H9 (cell line): ENCODE data around the gene ENHO. TPM values are rescaled to one million over a fixed set of nuclear protein-coding genes. Genes with fewer than 3 reads are reported as not detected.

Experiments
- DNase-seq: peaks from one replicate; pipeline ENCODE4 v3.0.0-alpha.2; 2017
- H2AFZ ChIP-seq: one replicate; pipeline ENCODE4 v1.6.1; 2013; ENCODE audit warnings: mild to moderate bottlenecking, low read length, control low read depth, moderate library complexity
- H2AK5ac ChIP-seq: 2 replicates; pipeline ENCODE4 v1.6.1; 2013; ENCODE audit warnings: low read length, control low read depth, mixed read lengths; ENCODE audit not compliant: insufficient read length
- H2BK120ac ChIP-seq: one replicate; pipeline ENCODE4 v1.6.1; 2013; ENCODE audit warnings: low read depth, mild to moderate bottlenecking, low read length, control low read depth, inconsistent platforms; ENCODE audit not compliant: poor library complexity, severe bottlenecking
- H2BK12ac ChIP-seq: 2 replicates; pipeline ENCODE4 v1.6.1; 2013; ENCODE audit warnings: low read length, control low read depth, mixed read lengths, low read depth; ENCODE audit not compliant: insufficient read length
- H2BK15ac ChIP-seq: 2 replicates; pipeline ENCODE4 v1.6.1; 2013; ENCODE audit warnings: low read depth, low read length, control low read depth
- H2BK20ac ChIP-seq: one replicate; pipeline ENCODE4 v1.6.1; 2013; ENCODE audit warnings: low read depth, mild to moderate bottlenecking, low read length, control low read depth, inconsistent platforms; ENCODE audit not compliant: poor library complexity, severe bottlenecking
- H2BK5ac ChIP-seq: 2 replicates; pipeline ENCODE4 v1.6.1; 2013; ENCODE audit warnings: low read length, control low read depth, mixed read lengths; ENCODE audit not compliant: insufficient read length
- H3K14ac ChIP-seq: 2 replicates; pipeline ENCODE4 v1.6.1; 2013; ENCODE audit warnings: low read length, control low read depth; ENCODE audit not compliant: insufficient read depth
- H3K18ac ChIP-seq: 2 replicates; pipeline ENCODE4 v1.6.1; 2013; ENCODE audit warnings: low read depth, mild to moderate bottlenecking, mixed read lengths, low read length, control low read depth; ENCODE audit not compliant: insufficient read length
- H3K23ac ChIP-seq: 2 replicates; pipeline ENCODE4 v1.6.1; 2013; ENCODE audit warnings: low read length, control low read depth, mixed read lengths, low read depth; ENCODE audit not compliant: insufficient read length
- H3K23me2 ChIP-seq: 2 replicates; pipeline ENCODE4 v1.6.1; 2013; ENCODE audit warnings: low read depth, mild to moderate bottlenecking, mixed read lengths, low read length, control low read depth; ENCODE audit not compliant: insufficient read length, poor library complexity, severe bottlenecking
- H3K27ac ChIP-seq: 2 replicates; pipeline ENCODE4 v1.5.1; 2013; ENCODE audit warnings: low read length, control low read depth, mixed read lengths, low read depth; ENCODE audit not compliant: insufficient read length
- H3K27me3 ChIP-seq: 2 replicates; pipeline ENCODE4 v1.6.1; 2013; ENCODE audit warnings: low read length, control low read depth, inconsistent platforms; ENCODE audit not compliant: insufficient read depth
- H3K4ac ChIP-seq: 2 replicates; pipeline ENCODE4 v1.6.1; 2013; ENCODE audit warnings: low read depth, mild to moderate bottlenecking, control low read depth, inconsistent platforms, low read length, moderate library complexity
- H3K4me1 ChIP-seq: 2 replicates; pipeline ENCODE4 v1.6.1; 2013; ENCODE audit warnings: low read length, control low read depth, inconsistent platforms; ENCODE audit not compliant: insufficient read depth
- H3K4me2 ChIP-seq: 2 replicates; pipeline ENCODE4 v1.6.1; 2013; ENCODE audit warnings: low read length, control low read depth, mixed read lengths; ENCODE audit not compliant: insufficient read length, insufficient read depth
- H3K56ac ChIP-seq: 2 replicates; pipeline ENCODE4 v1.6.1; 2013; ENCODE audit warnings: low read depth, mild to moderate bottlenecking, mixed read lengths, low read length, control low read depth; ENCODE audit not compliant: insufficient read length
- H3K79me1 ChIP-seq: 2 replicates; pipeline ENCODE4 v1.6.1; 2013; ENCODE audit warnings: low read depth, mild to moderate bottlenecking, moderate library complexity, low read length, control low read depth, inconsistent platforms; ENCODE audit not compliant: insufficient read depth, poor library complexity, severe bottlenecking
- H3K79me2 ChIP-seq: 2 replicates; pipeline ENCODE4 v1.6.1; 2013; ENCODE audit warnings: low read length, control low read depth, inconsistent platforms; ENCODE audit not compliant: insufficient read depth
- H3K9ac ChIP-seq: 2 replicates; pipeline ENCODE4 v1.6.1; 2013; ENCODE audit warnings: low read length, control low read depth, mixed read lengths; ENCODE audit not compliant: insufficient read length; ENCODE audit errors: extremely low read depth
- H3K9me3 ChIP-seq: one replicate; pipeline ENCODE4 v1.6.1; 2013; ENCODE audit warnings: low read depth, low read length, inconsistent platforms; ENCODE audit not compliant: control insufficient read depth
- H3T11ph ChIP-seq: one replicate; pipeline ENCODE4 v1.6.1; 2013; ENCODE audit warnings: mild to moderate bottlenecking, low read length, control low read depth, inconsistent platforms
- H4K20me1 ChIP-seq: one replicate; pipeline ENCODE4 v1.6.1; 2013; ENCODE audit not compliant: control insufficient read depth, insufficient read length, insufficient read depth
- H4K5ac ChIP-seq: 2 replicates; pipeline ENCODE4 v1.6.1; 2013; ENCODE audit warnings: low read depth, mild to moderate bottlenecking, mixed read lengths, low read length, control low read depth; ENCODE audit not compliant: insufficient read length
- H4K8ac ChIP-seq: replicated peaks from 2 replicates; pipeline ENCODE4 v1.6.1; 2013; ENCODE audit warnings: low read length, control low read depth, mixed read lengths, low read depth; ENCODE audit not compliant: insufficient read length
- H4K91ac ChIP-seq: 2 replicates; pipeline ENCODE4 v1.6.1; 2013; ENCODE audit warnings: low read depth, mild to moderate bottlenecking, moderate library complexity, mixed read lengths, low read length, control low read depth; ENCODE audit not compliant: insufficient read length
- H3K27ac Mint-ChIP-seq, 3 experiments: 2 replicates in 2 of 3; 3 replicates in 1 of 3; pipeline ENCODE4 v1.8.0; 2020 to 2021; ENCODE audit warnings: mixed read lengths in 3 of 3, mild to moderate bottlenecking in 1 of 3, moderate library complexity in 1 of 3
- H3K27me3 Mint-ChIP-seq: 2 replicates; pipeline ENCODE4 v1.8.0; 2021; ENCODE audit warnings: low read depth, mild to moderate bottlenecking, moderate library complexity, mixed read lengths
- H3K36me3 Mint-ChIP-seq, 3 experiments: 2 replicates in 2 of 3; 3 replicates in 1 of 3; pipeline ENCODE4 v1.8.0; 2020 to 2021; ENCODE audit warnings: low read depth in 3 of 3, mixed read lengths in 3 of 3; ENCODE audit not compliant: insufficient read depth in 1 of 3
- H3K4me1 Mint-ChIP-seq, 2 experiments: 2 replicates each; pipeline ENCODE4 v1.8.0; 2020; ENCODE audit warnings: mixed read lengths in 2 of 2
- H3K4me3 Mint-ChIP-seq, 2 experiments: 2 replicates in 1 of 2; 3 replicates in 1 of 2; pipeline ENCODE4 v1.8.0; 2020 to 2021; ENCODE audit warnings: mild to moderate bottlenecking in 2 of 2, mixed read lengths in 2 of 2, moderate library complexity in 1 of 2
- H3K9me3 Mint-ChIP-seq, 2 experiments: 2 replicates in 1 of 2; 3 replicates in 1 of 2; pipeline ENCODE4 v1.8.0; 2020; ENCODE audit warnings: mild to moderate bottlenecking in 2 of 2, mixed read lengths in 2 of 2, moderate library complexity in 1 of 2
- WGBS: extraction: QIAGEN DNeasy Blood & Tissue Kit; methylation state at CpG from one replicate; pipeline ENCODE4 v1.1.7; 2013; ENCODE audit warnings: missing lambda C conversion rate, low lambda C conversion rate, mixed read lengths; ENCODE audit not compliant: insufficient read length; ENCODE audit errors: extremely low coverage; 5-methylcytosine and 5-hydroxymethylcytosine counted together
- total RNA-seq: library from RNA; stranded (reverse); gene quantifications from 2 replicates; pipeline ENCODE4 v1.2.1, GENCODE V29; 2021
- TF ChIP-seq, protein P1 (sequence below): fragments of 200-600 bp; sonication (generic); conservative IDR thresholded peaks from 3 replicates; pipeline ENCODE4 v1.8.0; 2021; ENCODE audit warnings: antibody characterized with exemption, mild to moderate bottlenecking

ENHO gene
- total RNA-seq, 1 experiment from 2014 or later, result 14.5 TPM

DNA sequence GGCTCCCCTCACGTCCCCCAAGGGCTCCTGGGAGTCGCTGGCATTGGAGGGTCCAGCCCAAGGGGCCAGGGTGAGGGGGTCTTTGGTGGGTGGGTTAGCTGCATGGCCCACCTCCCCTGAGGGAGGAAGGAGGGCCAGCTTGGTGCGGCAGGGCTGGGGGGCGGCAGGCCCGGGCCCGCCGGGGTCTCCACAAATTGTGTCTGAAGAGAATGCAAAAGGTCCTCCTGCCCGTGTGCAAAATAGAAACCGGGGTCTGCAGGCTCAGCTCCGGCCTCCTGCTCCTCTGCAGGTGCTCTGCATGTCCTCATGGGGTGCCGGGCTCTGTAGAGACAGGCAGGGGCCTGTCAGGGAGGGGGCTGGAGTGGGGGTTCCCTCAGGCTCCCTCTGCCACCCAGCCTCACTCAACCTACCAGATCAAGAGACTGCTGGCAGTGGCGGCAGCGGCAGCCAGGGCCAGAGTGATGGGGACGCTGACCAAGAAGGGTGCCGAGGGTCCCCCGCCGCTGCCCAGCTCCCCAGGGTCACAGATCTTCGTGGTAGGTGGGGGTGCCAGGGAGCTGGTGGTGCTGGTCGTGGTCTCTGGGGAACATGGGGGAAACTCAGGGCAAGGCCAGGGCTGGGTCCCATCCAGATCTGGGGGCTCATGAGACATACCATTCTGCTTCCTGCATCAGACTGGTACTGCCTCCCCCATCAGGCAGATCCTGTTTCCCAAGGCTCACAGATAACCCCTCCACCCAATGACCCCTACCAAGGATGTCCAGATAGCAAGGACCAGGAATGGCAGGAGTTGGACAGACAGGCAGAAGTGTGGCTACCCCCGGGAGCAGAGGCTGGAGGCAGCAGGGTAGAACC, 29.2 kb upstream of the ENHO start:
- WGBS, result no CpG with 5 or more reads among the region's 20 CpGs

More for the DNA sequence above, 29.2 kb upstream of the ENHO start:
- Mint-ChIP-seq H3K27me3 (peaks cover 11% of the 10 kb centered on the region), H3K9me3 (no peaks in the 10 kb centered on the region; a peak in 1 of 5 replicates), H3K27ac (no peak overlapping the region), H3K4me1 (peaks cover 17 to 32% of the 10 kb centered on the region in 2 experiments), H3K36me3 (no peaks in the 10 kb centered on the region), H3K4me3 (no peak overlapping the region)
- H3K23ac ChIP-seq, result no peak overlapping the region
- H3K4me1 ChIP-seq, result peaks cover 5% of the 10 kb centered on the region; the same call in 1 of the 2 replicates
- no peak overlapping the region for H3K18ac ChIP-seq
- H3K27me3 ChIP-seq, result no peaks in the 10 kb centered on the region
- H3K23me2 ChIP-seq, result no peaks in the 10 kb centered on the region
- H3K4me2 ChIP-seq, result no peak overlapping the region
- no peak overlapping the region for H2AK5ac ChIP-seq
- H4K91ac ChIP-seq, result no peak overlapping the region
- H4K5ac ChIP-seq, result no peak overlapping the region
- no peaks in the 10 kb centered on the region for H4K20me1 ChIP-seq
- no peak overlapping the region for H3T11ph ChIP-seq
- no peaks in the 10 kb centered on the region for H3K9me3 ChIP-seq
- DNase-seq, result no peak
- no peak overlapping the region for H3K4ac ChIP-seq
- H2BK5ac ChIP-seq, result no peak overlapping the region
- no peak overlapping the region for H3K27ac ChIP-seq
- H3K79me1 ChIP-seq, result no peaks in the 10 kb centered on the region
- TF ChIP-seq, protein P1, sequence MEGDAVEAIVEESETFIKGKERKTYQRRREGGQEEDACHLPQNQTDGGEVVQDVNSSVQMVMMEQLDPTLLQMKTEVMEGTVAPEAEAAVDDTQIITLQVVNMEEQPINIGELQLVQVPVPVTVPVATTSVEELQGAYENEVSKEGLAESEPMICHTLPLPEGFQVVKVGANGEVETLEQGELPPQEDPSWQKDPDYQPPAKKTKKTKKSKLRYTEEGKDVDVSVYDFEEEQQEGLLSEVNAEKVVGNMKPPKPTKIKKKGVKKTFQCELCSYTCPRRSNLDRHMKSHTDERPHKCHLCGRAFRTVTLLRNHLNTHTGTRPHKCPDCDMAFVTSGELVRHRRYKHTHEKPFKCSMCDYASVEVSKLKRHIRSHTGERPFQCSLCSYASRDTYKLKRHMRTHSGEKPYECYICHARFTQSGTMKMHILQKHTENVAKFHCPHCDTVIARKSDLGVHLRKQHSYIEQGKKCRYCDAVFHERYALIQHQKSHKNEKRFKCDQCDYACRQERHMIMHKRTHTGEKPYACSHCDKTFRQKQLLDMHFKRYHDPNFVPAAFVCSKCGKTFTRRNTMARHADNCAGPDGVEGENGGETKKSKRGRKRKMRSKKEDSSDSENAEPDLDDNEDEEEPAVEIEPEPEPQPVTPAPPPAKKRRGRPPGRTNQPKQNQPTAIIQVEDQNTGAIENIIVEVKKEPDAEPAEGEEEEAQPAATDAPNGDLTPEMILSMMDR, result no peak
- H2BK12ac ChIP-seq, result no peak overlapping the region
- H3K14ac ChIP-seq, result no peak overlapping the region
- H3K79me2 ChIP-seq, result no peaks in the 10 kb centered on the region
- no peak overlapping the region for H3K56ac ChIP-seq
- no peak overlapping the region for H4K8ac ChIP-seq
- no peak overlapping the region for H2BK15ac ChIP-seq
- no peak overlapping the region for H3K9ac ChIP-seq
- H2BK20ac ChIP-seq, result no peak overlapping the region
- no peak overlapping the region for H2AFZ ChIP-seq
- no peak overlapping the region for H2BK120ac ChIP-seq
